ENCODE measurements around the gene ZNF526.
"Not testable (repeated sequence)": the region's sequence is repeated elsewhere in the genome, so short reads cannot be mapped to it uniquely, and the experiment has no call there.

- not testable (repeated sequence) for TF ChIP-seq CTCF, EP300 (IDR thresholded peaks at IDR 0.05)
These were observed 47.0 kb downstream of the ZNF526 start for GRCh38 chr19:42266928-42267603.
